DMS 273 treated with DMSO at 0.1 percent for 48 hours (cell line): ENCODE measurements around the gene GTF2H4.
A peak's percentile ranks its signal among the peaks of the same experiment; 100 is the strongest.

Experiments
- DNase-seq: peaks from one replicate; lab custom pipeline; 2025; lab: John Stamatoyannopoulos, UW

The GTF2H4 gene

DNA sequence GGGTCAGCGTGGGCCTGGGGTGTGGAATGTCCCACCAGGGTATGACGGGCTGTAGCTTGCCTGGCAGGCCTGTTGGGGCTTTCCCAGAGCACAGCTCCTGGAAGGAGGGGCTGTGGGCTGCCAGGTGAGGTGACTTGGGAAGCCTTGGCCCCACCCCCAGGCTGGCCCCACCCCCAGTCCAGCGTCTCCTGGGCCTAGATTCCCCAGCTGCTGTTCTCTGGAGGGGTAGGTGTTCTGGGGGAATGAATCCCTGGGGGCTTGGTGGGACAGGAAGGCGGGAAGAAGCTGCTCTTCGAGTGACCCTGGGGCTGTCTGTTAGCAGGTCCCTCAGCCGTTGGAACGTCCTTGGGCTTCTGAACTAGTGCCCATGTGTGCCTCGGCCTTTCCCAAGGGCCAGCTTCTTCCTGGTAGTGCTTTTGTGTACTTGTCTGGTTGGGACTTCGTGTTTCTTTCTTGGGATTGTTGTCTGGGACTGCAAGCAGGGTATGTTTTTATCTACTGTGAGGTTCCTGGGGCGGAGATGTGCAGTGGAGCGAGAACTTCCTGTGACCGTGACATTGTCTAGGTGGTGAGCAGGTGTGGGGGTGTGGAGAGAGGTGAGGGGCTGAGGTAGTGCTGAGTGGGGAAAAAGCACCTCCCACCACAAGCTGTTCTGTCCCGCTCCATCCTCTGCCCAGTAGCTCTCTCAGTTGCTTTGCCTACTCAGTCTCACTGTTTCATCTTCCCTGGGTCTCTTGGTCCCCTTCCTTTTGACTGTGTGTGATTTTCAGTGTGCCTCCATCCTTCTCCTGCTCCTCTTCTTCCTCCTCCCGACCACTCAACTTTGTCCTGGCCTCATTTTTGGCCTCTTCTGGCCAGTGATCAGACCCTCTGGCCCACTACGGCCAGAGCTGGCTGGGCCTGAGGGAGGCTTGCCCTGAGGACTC lies 25.0 kb upstream of the GTF2H4 start:
- no peak for DNase-seq

DNA sequence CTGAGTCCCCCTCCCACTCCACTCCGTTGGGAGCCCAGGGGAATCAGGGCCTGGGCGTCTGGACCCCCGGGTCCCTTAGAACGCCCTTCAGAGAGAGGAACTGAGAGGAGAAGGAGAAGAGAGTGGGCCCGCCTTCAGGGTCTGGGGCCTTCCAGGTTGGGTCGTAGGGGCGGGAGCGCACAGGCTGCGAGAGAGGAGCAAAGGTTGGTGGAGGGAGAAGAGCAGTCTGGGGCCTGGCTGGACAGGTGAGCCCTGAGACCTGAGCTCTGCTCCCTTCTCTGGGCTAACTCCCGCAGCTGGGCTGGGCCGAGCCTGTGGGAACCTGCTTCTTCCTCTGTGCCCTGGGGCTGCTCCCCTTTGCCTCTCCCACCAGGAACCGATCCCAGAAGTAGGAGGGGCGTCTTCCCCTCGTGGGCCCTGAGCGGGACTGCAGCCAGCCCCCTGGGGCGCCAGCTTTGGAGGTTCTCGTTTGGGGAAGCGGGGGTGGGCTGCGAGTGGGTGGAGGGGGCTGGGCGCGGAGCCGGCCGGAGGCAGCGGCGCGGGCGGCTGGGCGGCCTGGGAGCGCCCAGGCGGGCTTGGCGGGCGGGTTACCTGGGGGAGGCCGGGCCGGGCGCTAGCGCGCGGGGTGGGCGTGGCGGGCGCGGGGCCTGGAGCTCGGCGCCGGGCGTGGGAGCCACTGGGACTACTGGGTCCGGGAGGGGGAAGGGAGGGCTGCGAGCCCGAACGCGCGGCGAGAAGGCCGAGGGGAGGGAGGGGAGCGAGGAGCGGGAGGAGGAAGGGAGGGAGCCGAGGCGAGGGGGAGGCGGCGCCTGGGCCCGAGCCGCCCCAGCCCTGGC lies 24.1 kb upstream of the GTF2H4 start, which contains the start of gene DDR1:
DDR1 (plus strand) TSS at position 835 of the 836 bp plus-strand sequence. CDS start 4,211 bp downstream, outside the sequence.
- peak; percentile 23 for DNase-seq

DNA sequence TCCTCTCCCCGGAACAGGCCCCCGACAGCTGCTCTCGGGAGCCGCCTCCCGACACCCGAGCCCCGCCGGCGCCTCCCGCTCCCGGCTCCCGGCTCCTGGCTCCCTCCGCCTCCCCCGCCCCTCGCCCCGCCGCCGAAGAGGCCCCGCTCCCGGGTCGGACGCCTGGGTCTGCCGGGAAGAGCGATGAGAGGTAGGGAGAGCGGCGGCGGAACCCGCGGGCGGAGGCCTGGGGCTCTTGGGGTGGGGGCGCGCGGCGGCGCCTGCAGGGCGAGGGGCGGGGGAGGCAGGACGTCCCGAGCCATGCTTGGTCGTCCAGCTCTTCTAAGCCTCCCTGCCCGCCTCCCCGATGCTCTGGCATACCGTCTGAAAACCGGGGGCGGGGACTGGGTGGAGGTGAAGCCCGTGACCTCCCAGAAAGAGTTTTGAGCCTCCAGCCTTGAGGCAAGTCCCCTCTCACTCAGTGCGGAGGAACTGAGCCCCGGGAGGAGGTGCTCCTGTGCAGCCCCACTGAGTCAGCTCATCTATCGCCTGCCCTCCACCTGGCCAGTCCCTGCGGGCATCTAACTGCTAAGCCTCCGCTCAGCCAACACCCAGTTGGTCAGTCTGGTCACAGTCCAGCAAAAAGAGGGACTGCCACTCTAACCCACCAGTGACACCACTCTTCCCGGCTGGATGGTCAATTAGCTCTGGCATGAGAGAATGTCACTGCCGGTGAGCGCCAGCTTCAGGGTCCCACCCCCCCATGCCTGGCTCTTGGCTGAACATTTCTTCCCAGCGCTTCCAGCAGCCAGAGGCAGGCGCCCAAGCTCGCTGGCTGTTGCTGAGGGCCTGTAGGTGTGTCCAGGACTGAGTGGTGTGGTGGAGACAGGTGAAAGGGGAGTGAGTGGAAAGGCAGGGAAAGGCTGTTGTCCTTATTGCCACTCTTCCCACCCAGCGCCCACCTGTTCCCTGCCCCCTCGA lies 23.2 kb upstream of the GTF2H4 start:
- no peak for DNase-seq

DNA sequence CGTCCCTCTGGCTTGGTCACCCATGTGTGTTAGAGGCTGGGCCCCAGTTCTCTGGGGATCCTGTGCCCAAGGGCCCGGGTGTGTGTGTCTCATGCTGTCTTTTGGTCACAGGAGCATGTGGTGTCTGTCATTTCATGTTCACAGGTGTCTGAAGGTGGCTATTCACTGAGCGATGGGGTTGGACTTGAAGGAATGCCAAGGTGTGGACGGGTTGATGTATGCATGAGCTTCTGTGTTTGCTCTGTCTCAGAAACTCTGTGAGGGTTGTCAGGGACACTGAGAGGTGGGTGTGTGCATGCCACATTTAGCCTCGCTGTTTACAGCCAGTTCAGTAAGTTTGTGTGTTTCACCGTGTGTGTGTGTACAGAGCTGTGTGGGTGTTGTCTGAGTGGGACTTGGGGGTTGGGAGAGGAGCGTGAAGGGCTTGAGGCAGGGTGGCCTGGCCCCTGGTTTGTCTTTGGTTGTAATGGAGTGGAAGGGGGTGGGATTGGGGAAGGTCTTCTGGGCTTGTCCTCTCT lies 22.5 kb upstream of the GTF2H4 start:
- DNase-seq, result no peak

DNA sequence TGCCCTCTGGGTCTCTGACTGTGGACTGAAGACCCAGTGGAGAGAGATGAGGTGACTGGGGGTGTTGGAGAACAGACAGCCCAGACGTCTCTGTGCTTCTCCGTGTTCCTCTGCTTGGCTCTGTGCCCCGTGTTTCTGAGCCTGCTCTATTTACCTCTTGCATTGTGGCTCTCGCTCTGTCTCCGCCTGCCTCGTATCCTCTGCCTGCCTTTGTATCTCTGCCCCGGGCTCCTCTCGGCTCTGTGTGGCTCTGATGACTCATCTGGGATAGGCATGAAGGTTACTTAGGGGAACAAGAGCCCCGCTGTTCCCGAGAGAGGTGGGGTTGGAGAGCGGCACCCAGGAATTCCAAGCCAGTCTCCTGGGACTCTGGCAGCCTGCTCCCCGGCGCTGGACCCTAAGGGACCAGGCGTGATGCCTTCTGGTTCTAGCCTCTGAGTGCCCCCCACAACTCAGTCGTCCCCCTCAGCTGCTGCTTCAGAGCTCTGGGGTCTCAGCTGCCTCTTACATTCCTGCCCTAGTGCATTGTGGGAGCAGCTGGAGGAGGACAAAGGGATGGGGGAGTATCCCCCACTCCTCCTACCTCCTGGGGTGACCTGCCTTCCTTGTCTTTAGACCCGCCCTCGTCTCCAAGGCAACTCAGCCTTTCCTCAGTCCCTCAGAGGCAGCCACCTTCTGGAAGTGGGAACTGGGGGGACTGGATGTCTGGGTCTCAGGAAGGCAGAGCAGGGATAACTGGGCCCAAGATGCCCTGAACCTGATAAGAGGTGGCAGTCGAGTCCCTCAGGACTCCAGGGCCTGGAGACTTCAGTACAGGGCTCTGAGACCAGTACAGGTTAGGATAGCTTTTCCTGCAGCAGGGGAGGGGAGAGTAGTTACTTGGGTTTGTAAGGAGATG lies 21.8 kb upstream of the GTF2H4 start:
- DNase-seq, result no peak

DNA sequence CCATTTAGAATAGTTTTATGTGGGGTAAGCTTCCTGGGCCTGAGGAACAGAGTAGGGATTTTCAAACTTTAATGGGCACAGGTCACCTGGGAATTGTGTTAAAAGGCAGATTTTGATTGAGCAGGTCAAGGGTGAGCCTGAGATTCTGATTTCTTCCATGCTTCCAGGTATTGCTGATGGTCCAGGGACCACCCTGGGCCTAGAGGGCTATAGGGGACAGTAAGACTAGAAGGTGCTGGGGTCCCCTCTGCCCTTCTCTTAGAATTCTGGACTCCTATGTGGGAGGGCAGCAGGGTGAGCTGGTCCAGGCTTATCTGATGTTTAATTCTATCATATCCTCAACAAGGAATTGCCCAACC lies 21.1 kb upstream of the GTF2H4 start:
- no peak for DNase-seq

DNA sequence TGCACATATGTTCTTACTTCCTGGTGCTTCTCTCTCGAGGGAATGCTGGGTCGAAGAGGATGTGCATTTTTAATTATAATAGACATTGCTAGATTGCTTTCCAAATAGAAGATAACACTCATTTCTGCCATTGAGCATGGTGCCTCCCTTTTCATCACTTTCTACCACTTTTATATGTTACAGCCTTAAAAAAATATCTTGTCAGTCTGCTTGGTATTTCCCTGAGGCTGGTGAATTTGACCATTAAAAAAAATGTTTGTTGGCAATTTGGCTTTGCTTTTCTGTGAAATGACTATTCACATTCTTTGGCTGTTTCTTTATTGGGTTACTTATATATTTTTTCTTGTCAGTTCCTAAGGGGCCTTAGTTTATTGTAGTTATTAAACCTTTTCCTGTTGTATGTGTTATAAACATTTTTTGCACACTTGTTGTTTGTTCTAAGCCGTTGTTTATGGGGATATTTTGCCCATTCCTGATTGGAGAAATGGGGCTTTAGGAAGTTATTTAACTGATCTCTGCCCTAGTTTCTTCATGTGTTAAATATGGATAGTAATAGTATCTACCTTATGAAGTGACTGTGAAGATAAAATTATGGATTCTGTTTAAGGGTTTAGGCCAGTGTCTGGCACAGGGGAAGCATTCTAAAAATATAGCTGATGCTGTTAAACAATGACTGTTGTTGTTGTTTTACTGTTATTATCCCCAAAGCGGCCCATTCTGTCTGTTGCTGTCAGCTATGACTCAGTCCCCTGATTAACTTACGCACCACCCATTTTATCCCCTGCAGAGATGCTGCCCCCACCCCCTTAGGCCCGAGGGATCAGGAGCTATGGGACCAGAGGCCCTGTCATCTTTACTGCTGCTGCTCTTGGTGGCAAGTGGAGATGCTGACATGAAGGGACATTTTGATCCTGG lies 19.8 kb upstream of the GTF2H4 start:
- DNase-seq, result no peak

DNA sequence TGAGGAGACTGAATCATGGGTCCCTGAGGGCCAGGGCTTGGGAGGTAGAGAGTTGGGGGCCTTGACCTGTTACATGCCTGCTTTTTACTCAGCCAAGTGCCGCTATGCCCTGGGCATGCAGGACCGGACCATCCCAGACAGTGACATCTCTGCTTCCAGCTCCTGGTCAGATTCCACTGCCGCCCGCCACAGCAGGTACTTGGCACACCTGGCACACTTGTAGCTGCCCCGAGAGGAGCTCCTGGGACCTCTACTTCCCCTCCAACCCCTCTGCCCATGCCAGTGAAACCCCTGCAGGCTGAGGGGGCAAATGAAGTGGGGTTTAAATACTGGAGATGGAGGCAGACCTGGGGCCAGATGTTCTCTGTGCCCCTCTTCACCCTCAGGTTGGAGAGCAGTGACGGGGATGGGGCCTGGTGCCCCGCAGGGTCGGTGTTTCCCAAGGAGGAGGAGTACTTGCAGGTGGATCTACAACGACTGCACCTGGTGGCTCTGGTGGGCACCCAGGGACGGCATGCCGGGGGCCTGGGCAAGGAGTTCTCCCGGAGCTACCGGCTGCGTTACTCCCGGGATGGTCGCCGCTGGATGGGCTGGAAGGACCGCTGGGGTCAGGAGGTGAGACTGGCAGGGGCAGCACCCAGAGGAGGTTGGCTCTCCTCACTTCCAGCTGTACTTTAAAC lies 19.1 kb upstream of the GTF2H4 start:
- DNase-seq, result no peak

DNA sequence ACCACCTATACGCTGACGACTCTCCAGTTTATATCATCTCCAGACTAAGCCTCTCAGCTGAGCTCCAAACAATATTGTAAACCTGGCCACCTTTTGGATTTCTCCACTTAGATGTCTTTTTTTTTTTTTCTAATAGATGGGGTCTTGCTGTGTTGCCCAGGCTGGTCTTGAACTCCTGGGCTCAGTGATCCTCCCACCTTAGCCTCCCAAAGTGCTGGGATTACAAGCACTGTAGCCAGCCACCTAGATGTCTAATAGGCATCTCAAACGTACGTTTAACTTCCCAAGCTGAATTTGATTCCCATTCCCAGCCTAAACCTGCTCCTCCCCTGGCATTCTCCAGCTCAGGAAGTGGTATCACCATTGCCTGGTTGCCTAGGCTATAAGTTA lies 18.5 kb upstream of the GTF2H4 start:
- DNase-seq, result no peak

DNA sequence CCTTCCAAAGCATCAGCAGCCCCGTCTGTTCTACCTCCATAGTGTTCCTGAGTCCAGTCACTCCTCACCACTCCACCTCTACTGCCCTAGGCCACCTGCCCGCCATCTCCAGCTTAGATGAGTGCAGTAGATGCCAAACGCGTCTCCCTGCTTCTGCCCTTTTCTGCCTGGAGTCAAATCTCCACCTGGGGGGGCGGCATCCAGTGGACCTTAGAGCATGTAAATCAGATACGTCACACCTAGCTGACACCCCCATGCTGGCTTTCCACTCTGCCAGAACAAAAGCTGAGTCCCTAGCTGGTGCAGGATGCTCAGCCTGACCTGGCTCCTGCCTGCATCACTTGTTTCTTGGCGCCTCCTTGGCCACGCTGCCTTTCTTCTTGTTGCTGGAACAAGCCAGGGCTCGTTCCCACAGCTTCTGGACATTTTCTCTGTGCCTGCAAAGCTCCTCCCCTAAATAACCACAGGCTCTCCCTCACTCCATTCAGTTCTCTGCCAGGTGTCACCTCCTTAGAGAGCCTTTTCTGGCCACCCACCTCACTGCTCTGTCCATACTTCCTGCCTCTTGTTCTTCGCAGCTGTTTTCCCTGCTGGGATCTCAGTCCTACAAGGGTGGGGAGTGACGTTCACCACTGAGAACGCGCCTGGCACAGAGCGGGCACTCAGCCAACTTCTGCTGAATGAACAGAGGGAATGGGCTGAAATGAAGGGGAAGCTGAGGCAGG lies 17.9 kb upstream of the GTF2H4 start:
- DNase-seq, result no peak

DNA sequence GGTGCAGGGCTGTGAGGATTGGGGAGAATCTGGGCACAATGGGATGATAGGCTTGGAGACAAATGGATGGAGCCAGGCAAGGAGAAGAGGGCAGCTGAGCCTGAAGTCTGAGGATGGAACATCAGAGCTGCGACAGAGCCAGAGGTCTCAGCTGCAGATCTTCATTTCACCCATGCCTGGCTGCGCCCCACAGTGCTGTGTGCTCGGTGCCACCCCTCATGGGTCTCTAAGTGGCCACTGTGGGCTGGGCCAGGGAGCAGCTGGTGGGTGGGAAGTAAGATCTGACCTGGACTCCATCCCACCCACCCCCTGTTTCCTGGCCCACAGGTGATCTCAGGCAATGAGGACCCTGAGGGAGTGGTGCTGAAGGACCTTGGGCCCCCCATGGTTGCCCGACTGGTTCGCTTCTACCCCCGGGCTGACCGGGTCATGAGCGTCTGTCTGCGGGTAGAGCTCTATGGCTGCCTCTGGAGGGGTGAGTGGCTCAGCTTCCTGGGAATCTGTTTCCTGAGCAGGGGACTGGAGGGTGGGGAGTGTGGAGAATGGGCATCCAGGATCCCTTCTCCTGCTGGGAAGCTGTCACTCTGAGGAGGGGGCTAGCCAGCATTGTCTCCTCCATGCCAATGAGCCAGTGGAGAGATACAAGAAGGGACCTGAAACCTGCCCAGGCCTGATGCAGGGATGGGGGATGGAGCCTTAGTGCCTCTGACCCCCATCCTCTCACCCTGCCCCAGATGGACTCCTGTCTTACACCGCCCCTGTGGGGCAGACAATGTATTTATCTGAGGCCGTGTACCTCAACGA lies 17.2 kb upstream of the GTF2H4 start:
- no peak for DNase-seq

DNA sequence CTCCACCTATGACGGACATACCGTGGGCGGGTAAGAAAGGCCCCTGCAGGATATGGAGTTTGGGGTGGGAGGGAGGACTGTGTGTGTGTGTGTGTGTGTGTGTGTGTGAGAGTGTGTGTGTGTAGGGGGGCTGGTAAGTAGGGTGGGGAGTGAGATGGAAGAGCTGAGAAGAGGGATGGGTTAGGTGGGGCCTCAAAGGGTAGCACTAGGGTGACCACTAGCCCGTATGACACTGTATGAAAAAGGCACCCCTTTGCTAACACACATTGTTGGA lies 16.6 kb upstream of the GTF2H4 start:
- no peak for DNase-seq

DNA sequence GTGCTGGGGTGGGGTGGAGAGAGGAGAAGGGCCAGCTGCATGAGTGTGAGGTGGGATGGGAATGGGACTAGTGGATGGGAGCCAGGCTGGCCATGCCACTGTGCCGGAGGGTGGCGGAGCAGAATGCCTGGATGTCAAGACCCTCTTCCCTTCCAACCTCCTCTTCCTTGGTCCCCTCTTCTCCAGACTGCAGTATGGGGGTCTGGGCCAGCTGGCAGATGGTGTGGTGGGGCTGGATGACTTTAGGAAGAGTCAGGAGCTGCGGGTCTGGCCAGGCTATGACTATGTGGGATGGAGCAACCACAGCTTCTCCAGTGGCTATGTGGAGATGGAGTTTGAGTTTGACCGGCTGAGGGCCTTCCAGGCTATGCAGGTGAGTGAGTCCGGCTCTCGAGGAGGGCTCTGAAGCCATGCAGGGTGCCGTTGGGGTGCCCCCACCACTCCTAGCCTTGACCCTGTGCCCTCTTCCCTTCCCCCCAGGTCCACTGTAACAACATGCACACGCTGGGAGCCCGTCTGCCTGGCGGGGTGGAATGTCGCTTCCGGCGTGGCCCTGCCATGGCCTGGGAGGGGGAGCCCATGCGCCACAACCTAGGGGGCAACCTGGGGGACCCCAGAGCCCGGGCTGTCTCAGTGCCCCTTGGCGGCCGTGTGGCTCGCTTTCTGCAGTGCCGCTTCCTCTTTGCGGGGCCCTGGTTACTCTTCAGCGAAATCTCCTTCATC lies 16.0 kb upstream of the GTF2H4 start:
- no peak for DNase-seq

DNA sequence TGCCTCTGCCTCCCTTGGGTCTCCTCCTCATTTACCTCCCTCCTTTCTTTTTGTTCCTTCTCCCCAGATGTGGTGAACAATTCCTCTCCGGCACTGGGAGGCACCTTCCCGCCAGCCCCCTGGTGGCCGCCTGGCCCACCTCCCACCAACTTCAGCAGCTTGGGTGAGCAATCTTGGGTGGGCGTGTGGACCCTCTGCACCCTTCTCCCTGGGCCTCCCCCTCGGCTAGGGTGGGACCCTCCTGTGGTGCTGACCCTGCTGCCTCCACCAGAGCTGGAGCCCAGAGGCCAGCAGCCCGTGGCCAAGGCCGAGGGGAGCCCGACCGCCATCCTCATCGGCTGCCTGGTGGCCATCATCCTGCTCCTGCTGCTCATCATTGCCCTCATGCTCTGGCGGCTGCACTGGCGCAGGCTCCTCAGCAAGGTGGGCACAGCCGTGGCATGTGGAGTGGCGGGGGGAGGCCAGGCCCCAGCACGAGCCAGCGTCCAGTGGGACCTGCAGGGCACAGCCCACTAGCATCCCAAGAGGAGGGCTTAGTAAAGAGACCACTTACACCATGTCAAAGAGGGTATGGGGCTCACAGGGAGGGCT lies 14.9 kb upstream of the GTF2H4 start:
- DNase-seq, result no peak

DNA sequence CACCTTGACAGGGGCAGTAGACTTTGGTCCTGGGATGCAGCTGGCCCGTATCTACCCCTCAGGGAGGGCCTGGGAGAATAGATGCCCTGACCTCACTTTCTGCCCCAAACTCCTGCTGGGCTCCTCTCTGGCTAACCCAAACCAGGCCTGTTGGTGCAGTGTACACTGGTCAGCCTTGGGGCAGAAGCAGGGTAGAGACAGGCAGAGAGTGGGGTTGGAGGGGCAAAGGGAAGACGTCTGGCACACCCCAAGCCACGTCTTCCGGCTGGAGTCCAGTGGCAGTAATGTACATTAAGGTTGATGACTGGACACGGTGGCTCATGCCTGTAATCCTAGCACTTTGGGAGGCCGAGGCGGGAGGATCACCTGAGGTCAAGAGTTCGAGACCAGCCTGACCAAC lies 14.3 kb upstream of the GTF2H4 start:
- DNase-seq, result no peak

DNA sequence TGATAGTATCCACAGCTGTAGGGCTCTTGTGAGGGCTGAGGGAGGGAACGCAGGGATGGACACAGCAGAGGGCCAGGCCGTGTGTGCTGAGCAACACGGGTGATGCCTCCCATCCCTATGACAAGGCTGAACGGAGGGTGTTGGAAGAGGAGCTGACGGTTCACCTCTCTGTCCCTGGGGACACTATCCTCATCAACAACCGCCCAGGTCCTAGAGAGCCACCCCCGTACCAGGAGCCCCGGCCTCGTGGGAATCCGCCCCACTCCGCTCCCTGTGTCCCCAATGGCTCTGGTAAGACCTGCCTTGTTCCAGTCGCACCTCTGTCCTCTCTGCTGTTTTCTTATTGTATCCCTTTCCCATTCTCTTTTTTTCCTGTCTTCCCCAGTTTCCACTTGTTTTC lies 13.6 kb upstream of the GTF2H4 start:
- no peak for DNase-seq

DNA sequence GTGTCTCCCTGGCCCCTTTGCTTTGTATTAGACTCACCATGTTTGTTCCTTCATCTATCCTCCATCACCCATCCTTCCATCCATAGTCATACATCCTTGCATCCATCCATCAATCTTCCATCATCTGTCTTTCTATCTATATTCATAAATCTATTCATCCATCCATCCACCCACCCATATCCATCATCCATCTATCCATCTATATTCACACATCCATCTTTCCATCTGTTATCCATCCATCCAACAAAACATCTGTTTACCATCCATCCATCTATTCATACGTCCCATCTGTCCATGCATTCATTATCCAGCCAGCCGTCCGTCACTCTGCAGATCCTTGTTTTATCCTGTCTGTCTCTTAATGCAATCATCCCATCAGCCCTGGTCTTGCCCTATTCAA lies 13.1 kb upstream of the GTF2H4 start:
- DNase-seq, result no peak
